GM21390 (cell line): ENCODE data around the gene ARFIP2.

Experiments used
- ATAC-seq: cut with Tn5 transposase; IDR thresholded peaks from one replicate; pipeline ENCODE4 v1.9.1; 2021; ENCODE audit not compliant: unreplicated experiment

Gene ARFIP2

DNA sequence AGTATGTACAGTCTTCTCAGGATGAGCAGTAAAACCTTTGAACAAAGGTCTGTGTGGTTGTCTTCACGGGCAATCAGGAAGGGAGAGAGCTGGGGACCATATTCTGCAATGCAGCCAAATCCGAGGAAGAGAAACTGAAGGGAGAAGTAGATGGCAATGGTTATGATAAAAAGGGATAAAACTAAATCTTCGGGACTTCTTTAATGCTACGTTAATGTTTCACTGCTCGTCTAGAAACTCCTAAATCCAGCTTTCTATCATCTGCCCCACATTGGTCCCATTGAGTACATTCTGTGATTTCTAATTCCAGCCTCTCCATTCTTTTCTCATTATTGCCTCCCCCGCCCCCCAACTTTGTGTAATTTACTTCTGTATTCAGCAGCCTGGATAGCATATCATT, 1.9 kb upstream of the ARFIP2 start:
- ATAC-seq = no peak

GRCh38 chr11:6482441-6482840, 1.3 kb upstream of the ARFIP2 start:
- no peak for ATAC-seq

DNA sequence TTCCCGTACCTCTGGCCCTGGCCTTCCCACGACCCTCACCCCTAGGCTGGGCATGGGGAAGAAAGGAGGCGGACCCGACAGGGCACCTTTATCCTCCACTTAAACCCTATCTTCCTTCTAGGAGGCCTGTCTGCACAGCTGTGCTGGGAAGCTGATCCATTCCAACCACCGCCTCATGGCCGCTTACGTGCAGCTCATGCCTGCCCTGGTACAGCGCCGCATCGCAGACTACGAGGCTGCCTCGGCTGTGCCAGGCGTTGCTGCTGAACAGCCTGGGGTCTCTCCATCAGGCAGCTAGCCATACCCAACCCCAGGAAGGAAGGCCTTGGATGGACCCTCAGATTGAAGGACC, 769 bp upstream of the ARFIP2 start:
- ATAC-seq = no peak

GRCh38 chr11:6480299-6480914, 724 bp downstream of the ARFIP2 start:
- ATAC-seq = no peak

- ATAC-seq = no peak
Observed at GRCh38 chr11:6476571-6476970, 4.6 kb downstream of the ARFIP2 start.

GRCh38 chr11:6475936-6476335, 5.2 kb downstream of the ARFIP2 start:
- ATAC-seq = no peak

DNA sequence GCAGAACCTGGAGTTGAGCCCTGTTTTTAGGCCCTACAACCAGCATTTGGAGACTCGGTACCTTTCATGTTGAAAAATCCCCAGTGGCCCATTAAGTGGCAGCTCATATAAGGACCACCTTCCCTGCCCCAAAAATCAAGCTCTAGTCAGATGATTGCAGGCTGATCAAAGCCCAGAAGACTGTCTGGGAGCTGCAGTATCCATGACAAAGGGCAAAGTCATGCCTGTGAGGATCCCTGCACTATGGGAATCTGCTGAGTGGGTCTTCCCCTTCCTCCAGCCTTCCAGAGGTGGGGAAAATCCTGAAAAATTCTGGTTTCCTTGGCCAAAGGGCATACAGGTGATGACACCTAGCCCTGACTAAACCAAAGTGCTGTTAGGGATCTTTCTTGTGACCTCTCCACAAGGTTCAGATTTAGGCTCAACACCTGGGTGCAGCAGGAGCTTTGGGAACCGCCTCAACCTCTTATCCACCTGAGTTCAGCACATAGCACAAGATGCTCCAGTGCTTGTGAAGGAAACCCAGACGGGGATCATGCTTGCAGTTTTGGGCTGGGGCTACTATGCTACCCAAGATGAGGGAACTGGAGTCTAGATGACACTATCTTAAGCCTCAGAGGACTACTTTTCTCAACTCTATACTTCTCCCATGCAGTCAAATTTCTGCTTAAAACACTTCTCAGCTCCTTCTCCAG, 6.2 kb downstream of the ARFIP2 start:
- no peak for ATAC-seq

GRCh38 chr11:6474413-6474792, 6.7 kb downstream of the ARFIP2 start:
- ATAC-seq = peak; percentile 1

GRCh38 chr11:6473451-6474412, 7.4 kb downstream of the ARFIP2 start, which contains the start of gene TRIM3:
TRIM3 (minus strand) TSS chr11:6473941; CDS start chr11:6465695, 8,246 bp downstream.
- peak; percentile 68 for ATAC-seq

DNA sequence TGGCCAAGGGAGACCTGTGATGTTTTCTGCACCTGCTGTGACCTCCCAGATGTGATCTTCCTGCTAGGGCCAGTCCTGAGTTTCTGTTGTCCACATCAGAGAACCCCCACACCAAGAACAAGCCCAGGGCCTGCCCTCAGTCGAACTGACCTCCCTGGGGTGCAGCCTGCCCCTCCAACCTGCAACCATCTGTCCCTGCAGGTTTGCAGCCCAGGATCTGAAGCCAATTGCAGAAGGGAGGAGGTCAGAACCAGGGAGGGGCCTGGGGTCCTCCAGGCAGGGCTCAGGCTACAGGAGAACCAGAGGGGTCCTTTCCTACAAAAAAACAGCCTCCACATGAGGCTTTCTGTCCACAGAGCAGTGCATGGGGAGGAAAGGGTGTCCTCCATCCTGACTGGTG, 8.2 kb downstream of the ARFIP2 start:
- no peak for ATAC-seq

DNA sequence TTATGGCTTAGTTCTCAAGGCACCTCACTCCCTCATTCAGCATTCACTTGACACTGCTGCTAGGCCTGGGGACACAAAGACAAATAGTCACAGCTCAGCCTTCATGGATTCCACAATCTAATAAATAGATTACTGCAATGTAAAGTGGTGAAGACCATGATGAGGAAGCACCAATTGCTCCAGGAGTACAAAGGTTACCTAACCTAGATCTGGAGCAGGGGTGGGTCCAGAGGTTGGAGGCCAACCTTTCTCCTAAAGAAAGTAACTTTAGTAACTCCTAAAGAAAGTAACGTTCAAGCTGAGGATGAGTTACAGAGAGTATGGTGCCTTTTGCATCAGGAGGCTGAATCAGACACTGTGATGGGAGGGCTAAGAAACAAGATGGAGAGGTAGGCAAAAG, 11.5 kb downstream of the ARFIP2 start:
- no peak for ATAC-seq

DNA sequence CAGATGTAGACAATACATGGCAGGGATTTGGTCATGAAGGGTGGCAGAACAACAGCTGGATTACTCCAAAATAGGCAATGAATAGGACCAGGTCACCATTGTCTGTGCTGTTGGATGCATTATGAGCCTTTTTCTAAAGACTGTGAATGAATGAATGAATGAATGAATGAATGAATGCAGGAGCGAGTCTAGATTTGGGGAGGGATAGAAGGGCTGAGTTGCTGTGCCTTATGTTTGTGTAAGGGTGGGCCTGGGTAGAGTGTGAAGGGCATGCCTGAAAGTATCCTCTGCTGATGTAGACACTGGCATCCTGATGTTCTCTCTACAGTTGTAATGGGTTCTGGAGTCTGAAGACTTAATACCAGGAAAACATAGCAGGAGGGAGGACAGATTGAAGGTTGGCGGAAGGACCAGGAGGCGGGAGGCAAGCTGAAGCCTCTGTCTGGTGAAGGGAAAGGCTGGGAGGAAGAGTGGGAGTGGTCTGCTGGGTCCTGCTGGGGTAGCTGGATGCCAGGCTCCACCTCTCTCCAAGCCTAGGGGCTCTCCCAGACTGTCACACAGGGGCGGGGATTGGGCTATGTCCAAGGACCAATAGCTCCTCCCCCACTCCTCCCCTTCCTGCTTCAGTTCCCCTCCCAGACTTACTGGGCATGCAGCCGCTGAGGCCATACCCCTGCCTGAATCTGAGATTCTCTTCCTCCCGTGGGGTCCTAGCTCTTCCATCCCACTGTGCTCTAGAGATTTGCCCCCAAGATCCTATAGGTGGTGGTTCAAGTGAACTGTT, 12.2 kb downstream of the ARFIP2 start:
- peak; percentile 81 for ATAC-seq

DNA sequence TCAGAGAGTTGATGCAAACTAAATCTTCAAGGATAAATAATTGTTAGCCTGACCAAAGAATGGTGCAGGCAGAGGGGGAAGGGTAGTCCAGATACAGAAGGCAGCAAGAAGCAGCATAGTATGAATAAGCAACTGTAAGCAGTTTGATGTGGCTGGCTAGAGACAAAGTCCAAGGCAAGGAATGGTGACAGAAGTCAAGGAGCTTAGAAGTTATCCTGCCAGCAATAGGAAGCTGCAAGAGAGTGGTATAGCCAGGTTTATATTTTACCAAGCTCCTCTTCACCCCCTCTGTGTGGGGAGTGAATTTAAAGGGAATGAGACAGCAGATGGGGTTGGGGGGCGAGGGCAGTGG, 22.1 kb downstream of the ARFIP2 start:
- no peak for ATAC-seq

GRCh38 chr11:6458352-6459098, 22.6 kb downstream of the ARFIP2 start:
- ATAC-seq = no peak

DNA sequence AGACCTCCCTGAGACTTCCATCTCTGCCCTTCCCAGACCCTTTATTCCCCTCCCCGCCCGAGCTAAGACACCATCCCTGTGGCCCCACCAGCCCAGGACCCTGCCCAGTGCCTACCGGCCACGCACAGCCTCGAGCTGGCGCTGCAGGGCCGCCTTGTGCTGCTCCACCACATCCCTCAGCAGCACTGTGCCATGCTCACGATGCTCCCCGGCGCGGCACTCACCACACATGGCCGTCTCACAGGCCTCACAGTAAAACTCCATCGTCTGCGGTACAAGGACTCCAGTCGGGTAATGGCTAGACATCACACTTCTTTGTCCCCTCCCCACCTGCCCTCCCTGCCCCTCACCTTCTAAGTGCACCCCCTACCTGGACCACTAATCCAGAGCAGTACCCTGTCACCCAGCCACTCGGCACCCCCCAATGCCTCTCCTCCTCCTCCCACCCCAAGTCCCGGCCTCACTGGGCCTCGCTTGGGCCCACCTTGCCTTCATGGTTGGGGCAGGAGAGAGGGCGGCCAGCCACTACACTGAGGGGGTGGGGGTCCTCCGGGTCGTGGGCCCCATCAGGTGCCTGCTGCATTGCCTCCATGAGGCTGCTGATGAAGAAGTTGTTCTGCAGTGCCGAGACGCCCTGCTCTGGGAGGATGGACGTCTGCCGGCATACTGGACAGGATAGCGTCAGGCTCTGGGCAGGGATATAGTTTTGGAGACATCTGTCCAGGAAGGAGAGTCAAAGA, 23.4 kb downstream of the ARFIP2 start:
- no peak for ATAC-seq

DNA sequence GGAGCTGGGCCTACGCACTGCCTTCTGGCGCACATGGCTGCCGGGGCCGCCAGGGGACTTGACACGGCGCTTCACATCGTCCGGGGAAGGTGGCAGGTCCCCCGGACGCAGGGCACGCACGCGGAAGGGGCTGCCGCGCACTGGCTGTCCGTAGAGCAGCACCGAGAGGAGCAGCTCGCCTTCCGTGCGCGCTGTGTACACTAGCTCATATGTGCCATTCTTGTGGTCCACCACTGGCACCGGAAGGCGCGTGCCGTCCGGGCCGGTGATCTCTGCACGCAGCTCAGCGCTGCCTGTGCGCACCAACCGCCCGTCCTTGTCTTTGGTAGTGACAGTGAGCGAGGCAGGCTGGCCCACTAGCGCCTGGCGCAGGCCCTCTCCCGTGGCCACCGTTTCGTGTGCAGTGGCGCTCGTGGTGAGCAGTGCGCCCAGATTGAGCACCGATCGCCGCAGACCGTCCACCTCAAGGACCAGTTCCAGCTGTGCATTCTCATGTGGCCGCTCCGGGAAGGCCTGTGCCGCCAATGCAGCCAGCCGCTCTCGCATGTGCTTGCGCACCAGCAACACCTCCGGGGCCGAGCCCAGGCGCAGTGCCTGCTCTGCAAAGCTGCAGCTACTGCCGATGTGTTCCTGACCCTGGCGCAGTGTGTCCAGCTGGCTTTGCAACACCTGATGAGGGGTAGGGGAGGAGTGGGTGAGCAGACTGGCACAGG, 24.6 kb downstream of the ARFIP2 start:
- ATAC-seq = no peak

DNA sequence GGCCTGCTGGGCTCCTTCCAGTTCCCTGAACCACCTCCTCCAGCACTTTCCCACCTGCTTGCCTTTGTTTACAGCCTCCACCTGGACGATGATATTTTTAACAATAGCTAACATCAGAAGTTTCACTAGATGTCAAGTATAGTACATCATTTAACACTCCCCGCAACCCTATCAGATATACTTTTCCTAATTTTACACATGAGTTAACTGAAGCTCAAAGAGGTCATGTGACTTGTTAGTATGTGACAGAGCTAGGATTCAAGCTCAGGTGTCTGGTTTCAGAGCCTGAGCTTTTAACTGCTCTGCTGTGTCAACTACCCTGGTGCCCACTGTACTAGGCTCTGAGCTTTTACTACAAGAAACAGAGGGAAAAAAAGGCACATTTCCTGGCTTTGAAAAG, 26.1 kb downstream of the ARFIP2 start:
- ATAC-seq = no peak

- ATAC-seq = no peak
Observed at GRCh38 chr11:6453152-6453551, 28.0 kb downstream of the ARFIP2 start.

GRCh38 chr11:6452219-6452618, 28.9 kb downstream of the ARFIP2 start:
- ATAC-seq = no peak
